Neural progenitor cell (in vitro differentiated cells): Measurements from ENCODE around the gene TBCD. TPM values are rescaled to one million over a fixed set of nuclear protein-coding genes. Genes with fewer than 3 reads are reported as not detected.

Source experiments
- DNase-seq: peaks from one replicate; pipeline ENCODE4 v3.0.0-alpha.2; 2016; ENCODE audit warnings: low spot score
- H2AFZ ChIP-seq: fragments of 200-600 bp; sonication (generic); replicated peaks from 2 replicates; pipeline ENCODE4 v1.6.1; 2016; ENCODE audit warnings: antibody characterized with exemption
- H3F3A ChIP-seq: fragments of 200-600 bp; sonication (generic); 2 replicates; pipeline ENCODE4 v1.6.1; 2016; ENCODE audit warnings: antibody characterized with exemption, low read depth
- H3K27ac ChIP-seq: fragments of 200-600 bp; sonication (generic); 2 replicates; pipeline ENCODE4 v1.5.1; 2016; ENCODE audit warnings: mild to moderate bottlenecking
- H3K27me3 ChIP-seq: fragments of 200-600 bp; sonication (generic); 2 replicates; pipeline ENCODE4 v1.6.1; 2016; ENCODE audit warnings: mild to moderate bottlenecking, moderate library complexity
- H3K36me3 ChIP-seq: fragments of 200-600 bp; sonication (generic); 2 replicates; pipeline ENCODE4 v1.5.1; 2016
- H3K4me1 ChIP-seq: fragments of 200-600 bp; sonication (generic); 2 replicates; pipeline ENCODE4 v1.6.1; 2016; ENCODE audit warnings: mixed run types
- H3K4me2 ChIP-seq: fragments of 200-600 bp; sonication (generic); 2 replicates; pipeline ENCODE4 v1.6.1; 2016
- H3K4me3 ChIP-seq: fragments of 200-600 bp; sonication (generic); 2 replicates; pipeline ENCODE4 v1.5.1; 2016
- H3K79me2 ChIP-seq: fragments of 200-600 bp; sonication (generic); 2 replicates; pipeline ENCODE4 v1.6.1; 2016; ENCODE audit warnings: low read depth
- H3K9ac ChIP-seq: fragments of 200-600 bp; sonication (generic); 2 replicates; pipeline ENCODE4 v1.6.1; 2016
- H3K9me3 ChIP-seq: fragments of 200-600 bp; sonication (generic); 2 replicates; pipeline ENCODE4 v1.5.1; 2016; ENCODE audit warnings: low read depth
- H4K20me1 ChIP-seq: fragments of 200-600 bp; sonication (generic); 2 replicates; pipeline ENCODE4 v1.6.1; 2016; ENCODE audit warnings: low read depth
- H3K27ac Mint-ChIP-seq: 3 replicates; pipeline ENCODE4 v1.8.0; 2021; ENCODE audit warnings: mixed read lengths
- H3K27me3 Mint-ChIP-seq: 2 replicates; pipeline ENCODE4 v1.8.0; 2022; ENCODE audit warnings: low read depth, mild to moderate bottlenecking, inconsistent platforms, moderate library complexity, mixed read lengths; ENCODE audit not compliant: insufficient read depth
- H3K36me3 Mint-ChIP-seq: 3 replicates; pipeline ENCODE4 v1.8.0; 2021; ENCODE audit warnings: mixed read lengths
- H3K4me1 Mint-ChIP-seq: 3 replicates; pipeline ENCODE4 v1.8.0; 2021; ENCODE audit warnings: mixed read lengths
- H3K4me3 Mint-ChIP-seq: 3 replicates; pipeline ENCODE4 v1.8.0; 2021; ENCODE audit warnings: mild to moderate bottlenecking, moderate library complexity, mixed read lengths
- H3K9me3 Mint-ChIP-seq: 3 replicates; pipeline ENCODE4 v1.8.0; 2020; ENCODE audit warnings: mixed read lengths
- CTCF ChIP-seq: fragments of 200-600 bp; sonication (generic); IDR thresholded peaks from 2 replicates; pipeline ENCODE4 v1.5.1; 2017; ENCODE audit warnings: antibody characterized with exemption, mild to moderate bottlenecking
- EZH2 ChIP-seq: fragments of 200-600 bp; sonication (generic); IDR thresholded peaks from 2 replicates; pipeline ENCODE4 v1.6.1; 2017; ENCODE audit warnings: antibody characterized with exemption, mild to moderate bottlenecking, moderate library complexity
- EZH2phosphoT487 ChIP-seq: fragments of 200-600 bp; sonication (generic); IDR thresholded peaks from 2 replicates; pipeline ENCODE4 v1.6.1; 2017; ENCODE audit warnings: antibody characterized with exemption
- total RNA-seq: library from RNA; depleted of rRNA; stranded (reverse); fragments of >200 nt; gene quantifications from 2 replicates; pipeline ENCODE4 v1.2.3, GENCODE V29; 2015; ENCODE audit warnings: low replicate concordance

Gene TBCD
- total RNA-seq, 1 donor from 2014 or later = 76.4 TPM

- no peaks in the 10 kb centered on the region for H3K4me1 ChIP-seq
- no peak overlapping the region for H2AFZ ChIP-seq
- no peak overlapping the region for H3K27ac Mint-ChIP-seq
- H3K27me3 ChIP-seq = no peaks in the 10 kb centered on the region
- no peak overlapping the region for H3K4me3 ChIP-seq
- H3K4me2 ChIP-seq = no peak overlapping the region
- H3K79me2 ChIP-seq = no peaks in the 10 kb centered on the region
- no peaks in the 10 kb centered on the region for H3K9me3 Mint-ChIP-seq
- H3K9me3 ChIP-seq = no peaks in the 10 kb centered on the region
- no peaks in the 10 kb centered on the region for H3K36me3 ChIP-seq
- H3K9ac ChIP-seq = no peak overlapping the region
- H3K27me3 Mint-ChIP-seq = peaks cover 4% of the 10 kb centered on the region
- H3K4me1 Mint-ChIP-seq = no peaks in the 10 kb centered on the region
- TF ChIP-seq EZH2phosphoT487 = no peak
- no peak for TF ChIP-seq EZH2
- no peak for TF ChIP-seq CTCF
- peaks cover 26% of the 10 kb centered on the region for H3K36me3 Mint-ChIP-seq
- DNase-seq = no peak
- no peak overlapping the region for H3K27ac ChIP-seq
- H4K20me1 ChIP-seq = no peaks in the 10 kb centered on the region
- no peak overlapping the region for H3K4me3 Mint-ChIP-seq
- H3F3A ChIP-seq = no peaks in the 10 kb centered on the region
Measured at GRCh38 chr17:82929676-82930042, 177.8 kb downstream of the TBCD start.

- Histone ChIP-seq H3K27me3 (no peaks in the 10 kb centered on the region), H3K79me2 (no peaks in the 10 kb centered on the region), H3K4me3 (no peak overlapping the region), H3K4me2 (no peak overlapping the region), H3K9ac (no peak overlapping the region), H3K36me3 (no peaks in the 10 kb centered on the region), H4K20me1 (no peaks in the 10 kb centered on the region), H3K4me1 (no peaks in the 10 kb centered on the region), H2AFZ (no peak overlapping the region), H3K27ac (no peak overlapping the region), H3F3A (no peaks in the 10 kb centered on the region), H3K9me3 (no peaks in the 10 kb centered on the region)
- Mint-ChIP-seq H3K4me3 (no peak overlapping the region), H3K27ac (no peak overlapping the region), H3K4me1 (peaks cover 3% of the 10 kb centered on the region), H3K9me3 (no peaks in the 10 kb centered on the region), H3K27me3 (peaks cover 4% of the 10 kb centered on the region), H3K36me3 (peaks cover 30% of the 10 kb centered on the region)
- TF ChIP-seq CTCF (no peak), EZH2 (no peak)
- DNase-seq = no peak
Measured at GRCh38 chr17:82930043-82930923, 178.4 kb downstream of the TBCD start.

GRCh38 chr17:82930924-82931698, 179.2 kb downstream of the TBCD start:
- Histone ChIP-seq H3K4me3 (no peak overlapping the region), H3K4me1 (peaks cover 2% of the 10 kb centered on the region), H3K27ac (no peak overlapping the region), H3K9me3 (no peaks in the 10 kb centered on the region), H3K36me3 (no peaks in the 10 kb centered on the region), H3K27me3 (no peaks in the 10 kb centered on the region), H3K9ac (no peak overlapping the region), H3K79me2 (no peaks in the 10 kb centered on the region), H4K20me1 (peaks cover 2% of the 10 kb centered on the region), H3F3A (no peaks in the 10 kb centered on the region), H2AFZ (no peak overlapping the region), H3K4me2 (no peak overlapping the region)
- peaks cover 4% of the 10 kb centered on the region for H3K27me3 Mint-ChIP-seq
- no peak for DNase-seq
- H3K27ac Mint-ChIP-seq = no peak overlapping the region
- peaks cover 6% of the 10 kb centered on the region for H3K4me1 Mint-ChIP-seq
- H3K4me3 Mint-ChIP-seq = no peak overlapping the region
- no peaks in the 10 kb centered on the region for H3K9me3 Mint-ChIP-seq
- H3K36me3 Mint-ChIP-seq = peaks cover 31% of the 10 kb centered on the region
- TF ChIP-seq CTCF (no peak), EZH2phosphoT487 (no peak), EZH2 (no peak)
